ENCODE measurements around the gene MANEAL. TPM values are rescaled to one million over a fixed set of nuclear protein-coding genes. Genes with fewer than 3 reads are reported as not detected.

Gene MANEAL
- total RNA-seq, 1 experiment from 2014 or later = 6.4 TPM

DNA sequence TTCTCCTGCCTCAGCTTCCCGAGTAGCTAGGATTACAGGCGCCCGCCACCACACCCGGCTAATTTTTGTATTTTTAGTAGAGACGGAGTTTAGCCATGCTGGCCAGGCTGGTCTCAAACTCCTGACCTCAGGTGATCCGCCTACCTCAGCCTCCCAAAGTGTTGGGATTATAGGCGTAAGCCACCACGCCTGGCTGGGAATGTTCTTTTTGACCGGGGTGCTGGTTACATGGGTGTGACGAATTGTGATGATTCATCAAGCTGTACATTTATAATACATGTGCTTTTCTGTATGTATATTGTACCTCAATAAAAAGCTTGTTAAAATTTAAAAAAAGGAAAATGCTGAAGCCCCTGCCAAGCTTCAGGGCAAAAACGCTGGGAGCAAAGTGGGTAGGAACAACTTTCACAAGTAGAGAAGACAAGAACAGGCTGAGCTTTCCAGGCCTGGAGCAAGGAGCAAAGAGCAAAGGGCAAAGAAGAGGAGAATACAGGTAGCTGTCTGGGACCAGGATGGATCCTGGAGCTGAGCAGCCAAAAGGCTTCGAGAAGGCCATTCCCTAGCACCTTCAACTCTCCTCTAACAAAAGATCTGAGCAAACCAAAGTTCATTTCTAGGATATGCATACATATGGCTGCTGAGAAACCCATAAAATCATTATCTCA, 34.9 kb downstream of the MANEAL start (continued):
- TF ChIP-seq, protein P1, sequence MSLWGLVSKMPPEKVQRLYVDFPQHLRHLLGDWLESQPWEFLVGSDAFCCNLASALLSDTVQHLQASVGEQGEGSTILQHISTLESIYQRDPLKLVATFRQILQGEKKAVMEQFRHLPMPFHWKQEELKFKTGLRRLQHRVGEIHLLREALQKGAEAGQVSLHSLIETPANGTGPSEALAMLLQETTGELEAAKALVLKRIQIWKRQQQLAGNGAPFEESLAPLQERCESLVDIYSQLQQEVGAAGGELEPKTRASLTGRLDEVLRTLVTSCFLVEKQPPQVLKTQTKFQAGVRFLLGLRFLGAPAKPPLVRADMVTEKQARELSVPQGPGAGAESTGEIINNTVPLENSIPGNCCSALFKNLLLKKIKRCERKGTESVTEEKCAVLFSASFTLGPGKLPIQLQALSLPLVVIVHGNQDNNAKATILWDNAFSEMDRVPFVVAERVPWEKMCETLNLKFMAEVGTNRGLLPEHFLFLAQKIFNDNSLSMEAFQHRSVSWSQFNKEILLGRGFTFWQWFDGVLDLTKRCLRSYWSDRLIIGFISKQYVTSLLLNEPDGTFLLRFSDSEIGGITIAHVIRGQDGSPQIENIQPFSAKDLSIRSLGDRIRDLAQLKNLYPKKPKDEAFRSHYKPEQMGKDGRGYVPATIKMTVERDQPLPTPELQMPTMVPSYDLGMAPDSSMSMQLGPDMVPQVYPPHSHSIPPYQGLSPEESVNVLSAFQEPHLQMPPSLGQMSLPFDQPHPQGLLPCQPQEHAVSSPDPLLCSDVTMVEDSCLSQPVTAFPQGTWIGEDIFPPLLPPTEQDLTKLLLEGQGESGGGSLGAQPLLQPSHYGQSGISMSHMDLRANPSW (CRISPR knock-in tag; conservative IDR thresholded peaks at IDR 0.05; ENCODE audit: low read depth) = no peak
- TF ChIP-seq, protein P2, sequence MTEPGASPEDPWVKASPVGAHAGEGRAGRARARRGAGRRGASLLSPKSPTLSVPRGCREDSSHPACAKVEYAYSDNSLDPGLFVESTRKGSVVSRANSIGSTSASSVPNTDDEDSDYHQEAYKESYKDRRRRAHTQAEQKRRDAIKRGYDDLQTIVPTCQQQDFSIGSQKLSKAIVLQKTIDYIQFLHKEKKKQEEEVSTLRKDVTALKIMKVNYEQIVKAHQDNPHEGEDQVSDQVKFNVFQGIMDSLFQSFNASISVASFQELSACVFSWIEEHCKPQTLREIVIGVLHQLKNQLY (CRISPR knock-in tag; IDR thresholded peaks at IDR 0.05) = no peak
- TF ChIP-seq, protein P3, sequence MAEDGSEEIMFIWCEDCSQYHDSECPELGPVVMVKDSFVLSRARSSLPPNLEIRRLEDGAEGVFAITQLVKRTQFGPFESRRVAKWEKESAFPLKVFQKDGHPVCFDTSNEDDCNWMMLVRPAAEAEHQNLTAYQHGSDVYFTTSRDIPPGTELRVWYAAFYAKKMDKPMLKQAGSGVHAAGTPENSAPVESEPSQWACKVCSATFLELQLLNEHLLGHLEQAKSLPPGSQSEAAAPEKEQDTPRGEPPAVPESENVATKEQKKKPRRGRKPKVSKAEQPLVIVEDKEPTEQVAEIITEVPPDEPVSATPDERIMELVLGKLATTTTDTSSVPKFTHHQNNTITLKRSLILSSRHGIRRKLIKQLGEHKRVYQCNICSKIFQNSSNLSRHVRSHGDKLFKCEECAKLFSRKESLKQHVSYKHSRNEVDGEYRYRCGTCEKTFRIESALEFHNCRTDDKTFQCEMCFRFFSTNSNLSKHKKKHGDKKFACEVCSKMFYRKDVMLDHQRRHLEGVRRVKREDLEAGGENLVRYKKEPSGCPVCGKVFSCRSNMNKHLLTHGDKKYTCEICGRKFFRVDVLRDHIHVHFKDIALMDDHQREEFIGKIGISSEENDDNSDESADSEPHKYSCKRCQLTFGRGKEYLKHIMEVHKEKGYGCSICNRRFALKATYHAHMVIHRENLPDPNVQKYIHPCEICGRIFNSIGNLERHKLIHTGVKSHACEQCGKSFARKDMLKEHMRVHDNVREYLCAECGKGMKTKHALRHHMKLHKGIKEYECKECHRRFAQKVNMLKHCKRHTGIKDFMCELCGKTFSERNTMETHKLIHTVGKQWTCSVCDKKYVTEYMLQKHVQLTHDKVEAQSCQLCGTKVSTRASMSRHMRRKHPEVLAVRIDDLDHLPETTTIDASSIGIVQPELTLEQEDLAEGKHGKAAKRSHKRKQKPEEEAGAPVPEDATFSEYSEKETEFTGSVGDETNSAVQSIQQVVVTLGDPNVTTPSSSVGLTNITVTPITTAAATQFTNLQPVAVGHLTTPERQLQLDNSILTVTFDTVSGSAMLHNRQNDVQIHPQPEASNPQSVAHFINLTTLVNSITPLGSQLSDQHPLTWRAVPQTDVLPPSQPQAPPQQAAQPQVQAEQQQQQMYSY (CRISPR knock-in tag; IDR thresholded peaks at IDR 0.05) = no peak
- TF ChIP-seq, protein P4, sequence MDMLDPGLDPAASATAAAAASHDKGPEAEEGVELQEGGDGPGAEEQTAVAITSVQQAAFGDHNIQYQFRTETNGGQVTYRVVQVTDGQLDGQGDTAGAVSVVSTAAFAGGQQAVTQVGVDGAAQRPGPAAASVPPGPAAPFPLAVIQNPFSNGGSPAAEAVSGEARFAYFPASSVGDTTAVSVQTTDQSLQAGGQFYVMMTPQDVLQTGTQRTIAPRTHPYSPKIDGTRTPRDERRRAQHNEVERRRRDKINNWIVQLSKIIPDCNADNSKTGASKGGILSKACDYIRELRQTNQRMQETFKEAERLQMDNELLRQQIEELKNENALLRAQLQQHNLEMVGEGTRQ (CRISPR knock-in tag; IDR thresholded peaks at IDR 0.05) = no peak
- TF ChIP-seq CREM (CRISPR knock-in tag; IDR thresholded peaks at IDR 0.05) = no peak
- TF ChIP-seq, protein P5, sequence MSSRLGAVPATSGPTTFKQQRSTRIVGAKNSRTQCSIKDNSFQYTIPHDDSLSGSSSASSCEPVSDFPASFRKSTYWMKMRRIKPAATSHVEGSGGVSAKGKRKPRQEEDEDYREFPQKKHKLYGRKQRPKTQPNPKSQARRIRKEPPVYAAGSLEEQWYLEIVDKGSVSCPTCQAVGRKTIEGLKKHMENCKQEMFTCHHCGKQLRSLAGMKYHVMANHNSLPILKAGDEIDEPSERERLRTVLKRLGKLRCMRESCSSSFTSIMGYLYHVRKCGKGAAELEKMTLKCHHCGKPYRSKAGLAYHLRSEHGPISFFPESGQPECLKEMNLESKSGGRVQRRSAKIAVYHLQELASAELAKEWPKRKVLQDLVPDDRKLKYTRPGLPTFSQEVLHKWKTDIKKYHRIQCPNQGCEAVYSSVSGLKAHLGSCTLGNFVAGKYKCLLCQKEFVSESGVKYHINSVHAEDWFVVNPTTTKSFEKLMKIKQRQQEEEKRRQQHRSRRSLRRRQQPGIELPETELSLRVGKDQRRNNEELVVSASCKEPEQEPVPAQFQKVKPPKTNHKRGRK (CRISPR knock-in tag; IDR thresholded peaks at IDR 0.05; ENCODE audit: borderline replicate concordance) = no peak
- TF ChIP-seq KAT7 (CRISPR knock-in tag; IDR thresholded peaks at IDR 0.05; ENCODE audit: borderline replicate concordance) = no peak
- TF ChIP-seq, protein P6, sequence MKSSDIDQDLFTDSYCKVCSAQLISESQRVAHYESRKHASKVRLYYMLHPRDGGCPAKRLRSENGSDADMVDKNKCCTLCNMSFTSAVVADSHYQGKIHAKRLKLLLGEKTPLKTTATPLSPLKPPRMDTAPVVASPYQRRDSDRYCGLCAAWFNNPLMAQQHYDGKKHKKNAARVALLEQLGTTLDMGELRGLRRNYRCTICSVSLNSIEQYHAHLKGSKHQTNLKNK (CRISPR knock-in tag; IDR thresholded peaks at IDR 0.05) = no peak
- TF ChIP-seq SOX15 (CRISPR knock-in tag; IDR thresholded peaks at IDR 0.05) = no peak
- no peak for TF ChIP-seq GRHL2 (CRISPR knock-in tag; IDR thresholded peaks at IDR 0.05; ENCODE audit: insufficient replicate concordance, severe bottlenecking)
- TF ChIP-seq OVOL2 (CRISPR knock-in tag; IDR thresholded peaks at IDR 0.05; ENCODE audit: borderline replicate concordance) = no peak
- TF ChIP-seq RORB (CRISPR knock-in tag; IDR thresholded peaks at IDR 0.05) = no peak

DNA sequence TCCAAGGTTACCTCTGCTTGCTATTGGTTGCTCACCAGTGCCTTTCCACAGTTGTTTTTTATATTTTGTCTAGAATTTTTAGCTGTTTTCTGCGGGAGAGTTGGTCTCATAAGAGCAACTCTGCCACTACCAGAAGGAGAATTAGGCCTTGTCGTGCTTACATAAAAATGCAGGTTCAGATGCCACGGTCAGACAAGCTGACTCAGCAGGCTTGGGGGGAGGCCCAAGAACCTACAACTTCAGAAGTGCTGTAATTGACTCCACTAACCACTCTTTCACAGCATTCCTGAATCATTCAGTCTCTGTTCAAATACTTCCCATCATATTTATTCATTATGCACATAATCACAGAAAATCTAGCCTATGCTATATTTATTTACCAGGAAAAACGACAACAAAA, 37.5 kb downstream of the MANEAL start:
- Mint-ChIP-seq H3K27me3 (ENCODE audit: low read depth) (no peaks in the 10 kb centered on the region), H3K4me3 (no peak overlapping the region), H3K9me3 (no peaks in the 10 kb centered on the region), H3K27ac (no peak overlapping the region), H3K4me1 (no peaks in the 10 kb centered on the region), H3K36me3 (peaks cover 45% of the 10 kb centered on the region)
- ATAC-seq (no peak), DNase-seq (ENCODE audit: low spot score) (no peak)
- ChIA-PET POLR2A (no interaction called here), CTCF (interaction anchor here (1.6 kb wide), 1 partner anchor 29 kb away, joined by 3 read pairs; no protein-coding TSS in a partner anchor)
- TF ChIP-seq, protein P7, sequence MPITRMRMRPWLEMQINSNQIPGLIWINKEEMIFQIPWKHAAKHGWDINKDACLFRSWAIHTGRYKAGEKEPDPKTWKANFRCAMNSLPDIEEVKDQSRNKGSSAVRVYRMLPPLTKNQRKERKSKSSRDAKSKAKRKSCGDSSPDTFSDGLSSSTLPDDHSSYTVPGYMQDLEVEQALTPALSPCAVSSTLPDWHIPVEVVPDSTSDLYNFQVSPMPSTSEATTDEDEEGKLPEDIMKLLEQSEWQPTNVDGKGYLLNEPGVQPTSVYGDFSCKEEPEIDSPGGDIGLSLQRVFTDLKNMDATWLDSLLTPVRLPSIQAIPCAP (CRISPR knock-in tag; IDR thresholded peaks at IDR 0.05) = no peak
- TF ChIP-seq ZNF396 (CRISPR knock-in tag; IDR thresholded peaks at IDR 0.05; ENCODE audit: borderline replicate concordance) (no peak), ATF1 (CRISPR knock-in tag; IDR thresholded peaks at IDR 0.05) (no peak), OVOL2 (CRISPR knock-in tag; IDR thresholded peaks at IDR 0.05; ENCODE audit: borderline replicate concordance) (no peak)
- TF ChIP-seq, protein P8, sequence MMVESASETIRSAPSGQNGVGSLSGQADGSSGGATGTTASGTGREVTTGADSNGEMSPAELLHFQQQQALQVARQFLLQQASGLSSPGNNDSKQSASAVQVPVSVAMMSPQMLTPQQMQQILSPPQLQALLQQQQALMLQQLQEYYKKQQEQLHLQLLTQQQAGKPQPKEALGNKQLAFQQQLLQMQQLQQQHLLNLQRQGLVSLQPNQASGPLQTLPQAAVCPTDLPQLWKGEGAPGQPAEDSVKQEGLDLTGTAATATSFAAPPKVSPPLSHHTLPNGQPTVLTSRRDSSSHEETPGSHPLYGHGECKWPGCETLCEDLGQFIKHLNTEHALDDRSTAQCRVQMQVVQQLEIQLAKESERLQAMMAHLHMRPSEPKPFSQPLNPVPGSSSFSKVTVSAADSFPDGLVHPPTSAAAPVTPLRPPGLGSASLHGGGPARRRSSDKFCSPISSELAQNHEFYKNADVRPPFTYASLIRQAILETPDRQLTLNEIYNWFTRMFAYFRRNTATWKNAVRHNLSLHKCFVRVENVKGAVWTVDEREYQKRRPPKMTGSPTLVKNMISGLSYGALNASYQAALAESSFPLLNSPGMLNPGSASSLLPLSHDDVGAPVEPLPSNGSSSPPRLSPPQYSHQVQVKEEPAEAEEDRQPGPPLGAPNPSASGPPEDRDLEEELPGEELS (CRISPR knock-in tag; IDR thresholded peaks at IDR 0.05) = no peak
- TF ChIP-seq, protein P9, sequence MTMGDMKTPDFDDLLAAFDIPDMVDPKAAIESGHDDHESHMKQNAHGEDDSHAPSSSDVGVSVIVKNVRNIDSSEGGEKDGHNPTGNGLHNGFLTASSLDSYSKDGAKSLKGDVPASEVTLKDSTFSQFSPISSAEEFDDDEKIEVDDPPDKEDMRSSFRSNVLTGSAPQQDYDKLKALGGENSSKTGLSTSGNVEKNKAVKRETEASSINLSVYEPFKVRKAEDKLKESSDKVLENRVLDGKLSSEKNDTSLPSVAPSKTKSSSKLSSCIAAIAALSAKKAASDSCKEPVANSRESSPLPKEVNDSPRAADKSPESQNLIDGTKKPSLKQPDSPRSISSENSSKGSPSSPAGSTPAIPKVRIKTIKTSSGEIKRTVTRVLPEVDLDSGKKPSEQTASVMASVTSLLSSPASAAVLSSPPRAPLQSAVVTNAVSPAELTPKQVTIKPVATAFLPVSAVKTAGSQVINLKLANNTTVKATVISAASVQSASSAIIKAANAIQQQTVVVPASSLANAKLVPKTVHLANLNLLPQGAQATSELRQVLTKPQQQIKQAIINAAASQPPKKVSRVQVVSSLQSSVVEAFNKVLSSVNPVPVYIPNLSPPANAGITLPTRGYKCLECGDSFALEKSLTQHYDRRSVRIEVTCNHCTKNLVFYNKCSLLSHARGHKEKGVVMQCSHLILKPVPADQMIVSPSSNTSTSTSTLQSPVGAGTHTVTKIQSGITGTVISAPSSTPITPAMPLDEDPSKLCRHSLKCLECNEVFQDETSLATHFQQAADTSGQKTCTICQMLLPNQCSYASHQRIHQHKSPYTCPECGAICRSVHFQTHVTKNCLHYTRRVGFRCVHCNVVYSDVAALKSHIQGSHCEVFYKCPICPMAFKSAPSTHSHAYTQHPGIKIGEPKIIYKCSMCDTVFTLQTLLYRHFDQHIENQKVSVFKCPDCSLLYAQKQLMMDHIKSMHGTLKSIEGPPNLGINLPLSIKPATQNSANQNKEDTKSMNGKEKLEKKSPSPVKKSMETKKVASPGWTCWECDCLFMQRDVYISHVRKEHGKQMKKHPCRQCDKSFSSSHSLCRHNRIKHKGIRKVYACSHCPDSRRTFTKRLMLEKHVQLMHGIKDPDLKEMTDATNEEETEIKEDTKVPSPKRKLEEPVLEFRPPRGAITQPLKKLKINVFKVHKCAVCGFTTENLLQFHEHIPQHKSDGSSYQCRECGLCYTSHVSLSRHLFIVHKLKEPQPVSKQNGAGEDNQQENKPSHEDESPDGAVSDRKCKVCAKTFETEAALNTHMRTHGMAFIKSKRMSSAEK (CRISPR knock-in tag; IDR thresholded peaks at IDR 0.05; ENCODE audit: borderline replicate concordance) = no peak
